Endothelial cell of umbilical vein (primary cell): Measurements from ENCODE around the gene KSR1. TPM values are rescaled to one million over a fixed set of nuclear protein-coding genes. Genes with fewer than 3 reads are reported as not detected.
A peak's percentile ranks its signal among the peaks of the same experiment; 100 is the strongest.
"Not testable (repeated sequence)": the region's sequence is repeated elsewhere in the genome, so short reads cannot be mapped to it uniquely, and the experiment has no call there.

ENCODE experiments used
- BruUV-seq: library from RNA; stranded (reverse); fragments of 400-500 nt; replicated peaks from 2 replicates; lab custom pipeline; 2021; lab: Mats Ljungman, UMichigan
- CTCF ChIA-PET: fragments of 300-600, 350-600 bp; sonication (Branson Sonifier 250); formaldehyde crosslinking; loops from one replicate; lab custom pipeline; 2021; ENCODE audit warnings: antibody characterized with exemption, inconsistent platforms; lab: Charles Lee
- POLR2A ChIA-PET: fragments of 300-600, 350-600 bp; sonication (Branson Sonifier 250); formaldehyde crosslinking; loops from one replicate; lab custom pipeline; 2021; ENCODE audit warnings: antibody characterized with exemption, inconsistent platforms; lab: Charles Lee
- DNase-seq: peaks from one replicate; pipeline ENCODE4 v3.0.0-alpha.2; 2011; ENCODE audit warnings: low read depth, low spot score
- FAIRE-seq: peaks from 2 replicates; lab custom pipeline; 2011; peaks lifted over from hg19 to GRCh38; lab: Jason Lieb, UNC
- H2AFZ ChIP-seq: 2 replicates; pipeline ENCODE4 v1.6.0; 2012; ENCODE audit warnings: low read depth, low read length, control low read depth, inconsistent platforms
- H3K27ac ChIP-seq: 2 replicates; pipeline ENCODE4 v1.5.1; 2011; ENCODE audit warnings: low read depth, mild to moderate bottlenecking, control low read depth, low read length, moderate library complexity; ENCODE audit not compliant: insufficient read depth
- H3K27me3 ChIP-seq, 2 experiments: 2 replicates each; pipeline versions ENCODE4 v1.6.0 to v1.6.1; 2011; ENCODE audit warnings: low read length in 2 of 2, mixed read lengths in 1 of 2; ENCODE audit not compliant: control insufficient read depth in 2 of 2, insufficient read depth in 2 of 2
- H3K36me3 ChIP-seq, 2 experiments: 2 replicates in 1 of 2; 3 replicates in 1 of 2; pipeline ENCODE4 v1.5.1; 2011; ENCODE audit warnings: low read length in 2 of 2, mild to moderate bottlenecking in 1 of 2, moderate library complexity in 1 of 2; ENCODE audit not compliant: control insufficient read depth in 2 of 2, insufficient read depth in 2 of 2; ENCODE audit errors: extremely low read depth in 1 of 2
- H3K4me1 ChIP-seq: 3 replicates; pipeline ENCODE4 v1.5.1; 2011; ENCODE audit warnings: mild to moderate bottlenecking, low read length; ENCODE audit not compliant: control insufficient read depth, insufficient read depth; ENCODE audit errors: extremely low read depth
- H3K4me2 ChIP-seq: 2 replicates; pipeline ENCODE4 v1.6.1; 2011; ENCODE audit warnings: low read length, control low read depth, mixed read lengths; ENCODE audit not compliant: insufficient read depth
- H3K4me3 ChIP-seq, 3 experiments: fragments of 200-600 bp in 1 of 3; sonication (generic), shearing (Covaris generic) in 1 of 3; replicated peaks in 1 of 3; 2 replicates each; pipeline ENCODE4 v1.5.1; 2011 to 2016; ENCODE audit warnings: control low read depth in 3 of 3, low read length in 3 of 3, mild to moderate bottlenecking in 2 of 3, inconsistent platforms in 1 of 3, low read depth in 1 of 3, moderate library complexity in 1 of 3; ENCODE audit not compliant: insufficient read depth in 1 of 3
- H3K79me2 ChIP-seq: 2 replicates; pipeline ENCODE4 v1.6.0; 2012; ENCODE audit warnings: low read length, inconsistent platforms; ENCODE audit not compliant: control insufficient read depth, insufficient read depth
- H3K9ac ChIP-seq: replicated peaks from 2 replicates; pipeline ENCODE3; 2011; ENCODE audit warnings: low read length, control low read depth; ENCODE audit not compliant: insufficient read depth; ENCODE audit errors: extremely low read depth
- H3K9me1 ChIP-seq: replicated peaks from 3 replicates; pipeline ENCODE4 v1.6.0; 2011; ENCODE audit warnings: mild to moderate bottlenecking, low read length; ENCODE audit not compliant: control insufficient read depth, insufficient read depth; ENCODE audit errors: extremely low read depth
- H3K9me3 ChIP-seq: replicated peaks from 2 replicates; pipeline ENCODE4 v1.5.1; 2012; ENCODE audit warnings: low read length, inconsistent platforms; ENCODE audit not compliant: control insufficient read depth, insufficient read depth
- H4K20me1 ChIP-seq: replicated peaks from 2 replicates; pipeline ENCODE3; 2011; ENCODE audit warnings: mild to moderate bottlenecking, low read length; ENCODE audit not compliant: control insufficient read depth, insufficient read depth; ENCODE audit errors: extremely low read depth
- EZH2 ChIP-seq: IDR thresholded peaks from 2 replicates; pipeline ENCODE4 v1.6.1; 2012; ENCODE audit warnings: borderline replicate concordance, low read depth, mild to moderate bottlenecking, moderate library complexity, low read length, inconsistent platforms; ENCODE audit not compliant: severe bottlenecking
- FOS ChIP-seq: IDR thresholded peaks from 2 replicates; pipeline ENCODE4 v1.6.1; 2011; ENCODE audit warnings: mild to moderate bottlenecking, low read length, moderate library complexity, borderline replicate concordance; ENCODE audit not compliant: insufficient read depth
- GATA2 ChIP-seq: IDR thresholded peaks from 2 replicates; pipeline ENCODE4 v1.7.0; 2011; ENCODE audit warnings: low read depth, mild to moderate bottlenecking, moderate library complexity, mixed read lengths, low read length; ENCODE audit not compliant: insufficient read length, insufficient read depth
- JUN ChIP-seq: IDR thresholded peaks from 2 replicates; pipeline ENCODE4 v1.6.1; 2011; ENCODE audit warnings: borderline replicate concordance, low read depth; ENCODE audit not compliant: insufficient read length, insufficient read depth
- MYC ChIP-seq: IDR thresholded peaks from one replicate; pipeline ENCODE4 v1.6.1; 2011; ENCODE audit warnings: mild to moderate bottlenecking, low read depth, low read length
- POLR2A ChIP-seq: IDR thresholded peaks from 2 replicates; pipeline ENCODE4 v1.6.1; 2012; ENCODE audit warnings: low read depth, mild to moderate bottlenecking, control low read depth, low read length
- POLR2AphosphoS5 ChIP-seq: IDR thresholded peaks from 2 replicates; pipeline ENCODE4 v1.6.1; 2012; ENCODE audit warnings: low read depth, mild to moderate bottlenecking, control low read depth, low read length, moderate library complexity; ENCODE audit not compliant: insufficient read depth
- dilution Hi-C: fragments of 300-500 bp; cut with MboI; formaldehyde crosslinking; loops from one replicate; pipeline ENCODE4 v1.15.0; 2019; ENCODE audit warnings: low sequenced_read_pairs; ENCODE audit not compliant: extremely low pct_ligation_motif_present
- intact Hi-C: fragments of 100-400 bp; cut with micrococcal nuclease; formaldehyde crosslinking; loops from one replicate; pipeline ENCODE4 v1.10.0; 2022
- polyA plus RNA-seq, 4 experiments: library from polyadenylated mRNA; depleted of rRNA in 3 of 4; stranded (reverse) in 3 of 4; unstranded in 1 of 4; fragments of >200 nt; gene quantifications; 2 replicates each; pipeline versions ENCODE4 v1.2.1 to v1.2.3, GENCODE V29; 2011 to 2012; ENCODE audit warnings: missing spikeins in 1 of 4
- total RNA-seq: library from RNA; stranded (reverse); gene quantifications from 2 replicates; pipeline ENCODE4 v1.2.3, GENCODE V29; 2021
- TF ChIP-seq, protein P1 (sequence below): IDR thresholded peaks from 2 replicates; pipeline ENCODE4 v1.6.1; 2011; ENCODE audit not compliant: insufficient read depth, insufficient read length
- TF ChIP-seq, protein P2 (sequence below), 2 donors: IDR thresholded peaks; 1 replicate in 1 of 2; 2 replicates in 1 of 2; pipeline ENCODE4 v1.5.1; 2011; ENCODE audit warnings: low read length in 2 of 2, mild to moderate bottlenecking in 2 of 2, moderate library complexity in 2 of 2, control low read depth in 1 of 2, inconsistent platforms in 1 of 2, low read depth in 1 of 2; ENCODE audit not compliant: insufficient read depth in 1 of 2; ENCODE audit errors: extremely low read depth in 1 of 2

KSR1 gene
- total and polyA plus RNA-seq, 2 donors (not counting 3 experiments of a cell fraction or from before 2014, with no cell fraction given), result 35.4 to 80.2 TPM

DNA sequence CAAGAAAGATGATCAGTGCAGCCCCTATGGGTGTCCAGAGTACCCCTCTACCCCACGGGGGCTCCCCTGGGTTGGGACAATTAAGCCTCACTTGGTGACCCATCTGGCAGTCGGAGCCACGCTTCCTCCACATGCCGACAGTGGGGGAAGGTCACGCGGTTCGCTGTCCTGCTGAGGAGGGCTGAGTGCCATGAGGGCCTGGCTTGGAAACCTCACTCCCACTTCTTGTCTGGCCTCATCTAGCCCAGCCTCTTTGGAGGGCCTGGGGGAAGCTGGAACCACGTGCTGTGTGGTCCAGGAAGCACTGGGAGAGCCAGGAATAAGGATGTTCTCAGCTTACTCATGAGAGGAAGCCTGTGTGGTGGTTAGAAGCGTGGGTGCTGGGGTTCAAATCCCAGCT is 176.5 kb downstream of the KSR1 start:
- H3K27me3 ChIP-seq, H3K9me1 ChIP-seq, H4K20me1 ChIP-seq, BruUV-seq, POLR2A ChIA-PET, H3K9me3 ChIP-seq, intact Hi-C loops, H3K9ac ChIP-seq, H3K79me2 ChIP-seq, H3K4me3 ChIP-seq, dilution Hi-C loops, H3K27ac ChIP-seq, H3K4me2 ChIP-seq, H3K36me3 ChIP-seq: not testable (repeated sequence)
- peak overlapping the region; percentile 27 for H2AFZ ChIP-seq
- peak; percentile 76 for DNase-seq
- peaks cover 12% of the 10 kb centered on the region for H3K4me1 ChIP-seq
- peak; percentile 40 for FAIRE-seq
- CTCF ChIA-PET, result interaction anchor here (1.0 to 2.3 kb wide), 8 partner anchors 12 to 397 kb away, joined by 3 to 8 read pairs (median 4); no protein-coding TSS in a partner anchor
- TF ChIP-seq, protein P1, sequence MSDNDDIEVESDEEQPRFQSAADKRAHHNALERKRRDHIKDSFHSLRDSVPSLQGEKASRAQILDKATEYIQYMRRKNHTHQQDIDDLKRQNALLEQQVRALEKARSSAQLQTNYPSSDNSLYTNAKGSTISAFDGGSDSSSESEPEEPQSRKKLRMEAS, result peak; percentile 88

DNA sequence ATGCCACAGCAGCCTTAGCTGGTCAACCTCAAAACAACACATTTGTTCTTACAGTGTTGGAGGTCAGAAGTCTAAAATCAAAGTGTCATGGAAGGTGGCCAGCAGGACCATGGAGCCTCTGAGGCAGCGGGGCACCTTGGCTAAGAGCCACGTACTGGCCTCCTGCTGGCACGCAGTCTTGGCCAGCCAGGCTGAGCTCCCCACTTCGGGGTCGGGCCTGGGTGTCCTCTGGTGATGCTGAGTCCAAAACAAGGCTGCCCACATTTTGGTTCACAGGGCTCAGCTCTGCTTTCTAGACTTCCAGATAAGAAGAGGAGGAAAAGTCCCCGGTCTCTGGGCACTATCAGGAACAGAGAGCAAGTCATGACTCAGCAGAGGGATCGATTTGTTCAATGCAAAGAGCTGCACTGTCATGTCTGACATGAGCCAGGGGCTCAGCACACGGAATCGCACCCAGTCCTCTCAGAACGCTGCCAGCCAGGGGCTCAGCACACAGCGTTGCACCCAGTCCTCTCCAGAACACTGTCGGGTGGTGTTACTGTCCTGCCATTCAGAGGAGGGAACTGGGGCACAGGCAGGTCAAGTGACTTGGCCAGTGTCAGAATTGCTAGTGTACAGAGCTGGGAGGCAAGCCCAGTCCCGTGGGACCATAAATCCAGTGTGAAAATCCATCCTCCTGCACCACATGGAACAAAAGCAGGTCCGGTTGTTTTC is 177.2 kb downstream of the KSR1 start:
- FAIRE-seq (no peak), DNase-seq (peak; percentile 29)
- Histone ChIP-seq H3K9me1 (no peaks in the 10 kb centered on the region), H4K20me1 (no peaks in the 10 kb centered on the region), H3K4me1 (peaks cover 12% of the 10 kb centered on the region), H3K36me3 (no peaks in the 10 kb centered on the region), H3K9me3 (no peaks in the 10 kb centered on the region), H3K4me2 (no peak overlapping the region), H3K4me3 (no peak overlapping the region), H2AFZ (peak overlapping the region; percentile 38), H3K9ac (no peak overlapping the region), H3K27ac (no peak overlapping the region), H3K79me2 (no peaks in the 10 kb centered on the region), H3K27me3 (no peaks in the 10 kb centered on the region)
- dilution Hi-C loops, result no loop called here
- ChIA-PET CTCF (interaction anchor here (1.0 to 2.3 kb wide), 8 partner anchors 13 to 397 kb away, joined by 3 to 8 read pairs (median 4); no protein-coding TSS in a partner anchor), POLR2A (no interaction called here)
- intact Hi-C loops, result no loop called here
- TF ChIP-seq MYC, result no peak
- TF ChIP-seq, protein P2, sequence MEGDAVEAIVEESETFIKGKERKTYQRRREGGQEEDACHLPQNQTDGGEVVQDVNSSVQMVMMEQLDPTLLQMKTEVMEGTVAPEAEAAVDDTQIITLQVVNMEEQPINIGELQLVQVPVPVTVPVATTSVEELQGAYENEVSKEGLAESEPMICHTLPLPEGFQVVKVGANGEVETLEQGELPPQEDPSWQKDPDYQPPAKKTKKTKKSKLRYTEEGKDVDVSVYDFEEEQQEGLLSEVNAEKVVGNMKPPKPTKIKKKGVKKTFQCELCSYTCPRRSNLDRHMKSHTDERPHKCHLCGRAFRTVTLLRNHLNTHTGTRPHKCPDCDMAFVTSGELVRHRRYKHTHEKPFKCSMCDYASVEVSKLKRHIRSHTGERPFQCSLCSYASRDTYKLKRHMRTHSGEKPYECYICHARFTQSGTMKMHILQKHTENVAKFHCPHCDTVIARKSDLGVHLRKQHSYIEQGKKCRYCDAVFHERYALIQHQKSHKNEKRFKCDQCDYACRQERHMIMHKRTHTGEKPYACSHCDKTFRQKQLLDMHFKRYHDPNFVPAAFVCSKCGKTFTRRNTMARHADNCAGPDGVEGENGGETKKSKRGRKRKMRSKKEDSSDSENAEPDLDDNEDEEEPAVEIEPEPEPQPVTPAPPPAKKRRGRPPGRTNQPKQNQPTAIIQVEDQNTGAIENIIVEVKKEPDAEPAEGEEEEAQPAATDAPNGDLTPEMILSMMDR (IDR thresholded peaks at IDR 0.05; ENCODE audit: extremely low read depth in 1 of 2, insufficient read depth in 1 of 2, low read depth in 1 of 2, low read length in 2 of 2), result no peak
- no peak for TF ChIP-seq POLR2A
- no peak for TF ChIP-seq FOS
- TF ChIP-seq JUN, result no peak
- TF ChIP-seq POLR2AphosphoS5, result no peak
- no peak for TF ChIP-seq EZH2
- TF ChIP-seq, protein P1, result no peak
- TF ChIP-seq GATA2, result no peak
- no TSS peak for BruUV-seq
